Nucleus accumbens (tissue), 56 donors: Measurements from ENCODE around the gene DNTT.

Experiments used
- DNase-seq, 56 donors: peaks; one replicate each; lab custom pipeline; 2025; lab: John Stamatoyannopoulos, UW

The DNTT gene

DNA sequence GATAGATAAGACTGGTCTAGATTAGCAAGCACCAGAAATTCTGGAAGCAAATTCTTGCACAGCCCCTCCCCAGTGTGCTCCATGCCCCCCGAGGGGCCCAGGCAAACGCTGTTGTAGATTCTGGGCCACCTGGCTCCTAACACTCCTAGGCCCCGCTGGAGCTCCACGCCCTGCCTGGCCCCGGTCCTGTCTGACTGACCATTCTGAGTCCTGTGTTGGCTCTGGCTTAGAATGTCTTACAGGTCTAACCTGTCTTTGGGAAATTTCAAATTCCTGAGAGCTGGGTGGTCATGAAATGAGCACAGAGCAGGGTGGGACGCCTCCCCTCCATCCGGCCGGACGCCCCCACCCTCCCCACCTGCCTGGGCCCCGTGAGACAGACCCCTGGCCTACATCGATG, 67.1 kb downstream of the DNTT start:
- no peak for DNase-seq

DNA sequence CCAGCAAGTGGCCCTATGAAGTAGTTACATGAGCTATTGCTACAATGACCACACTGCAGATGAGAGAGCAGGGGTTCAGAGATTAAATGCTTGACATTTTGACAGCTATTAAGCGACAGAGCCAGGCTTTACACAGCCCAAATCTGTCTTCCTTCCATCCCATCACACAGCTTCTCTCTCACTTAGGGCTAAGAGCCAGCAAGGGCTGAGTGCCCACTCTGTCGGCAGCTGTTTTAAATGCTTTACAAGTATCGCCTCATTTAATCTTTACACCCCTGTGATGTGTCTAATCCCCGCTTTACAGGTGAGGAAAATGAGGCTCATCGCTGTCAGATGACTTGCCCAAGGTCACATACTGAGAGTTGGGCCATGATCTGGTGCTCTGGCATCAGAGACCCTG, 69.8 kb downstream of the DNTT start:
- no peak for DNase-seq

DNA sequence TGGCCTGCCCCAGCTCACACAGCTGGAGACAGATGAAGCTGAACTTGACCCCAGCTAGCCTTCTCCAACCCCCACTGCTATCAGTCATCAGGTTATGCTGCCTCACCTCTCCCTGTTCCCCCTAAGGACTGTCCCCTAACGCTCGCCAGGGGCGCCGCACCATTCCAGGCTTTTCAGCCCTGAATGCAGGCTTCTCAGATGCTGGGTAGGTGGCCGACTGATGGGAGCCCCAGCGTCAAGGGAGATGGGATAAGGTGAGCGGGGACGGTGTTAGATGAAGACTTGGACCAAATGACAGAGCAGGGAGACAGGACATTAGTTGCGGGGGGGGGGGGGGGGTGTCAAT, 70.4 kb downstream of the DNTT start:
- peak in 10 of 56 donors; percentile 20 to 55 (median 39) for DNase-seq

DNA sequence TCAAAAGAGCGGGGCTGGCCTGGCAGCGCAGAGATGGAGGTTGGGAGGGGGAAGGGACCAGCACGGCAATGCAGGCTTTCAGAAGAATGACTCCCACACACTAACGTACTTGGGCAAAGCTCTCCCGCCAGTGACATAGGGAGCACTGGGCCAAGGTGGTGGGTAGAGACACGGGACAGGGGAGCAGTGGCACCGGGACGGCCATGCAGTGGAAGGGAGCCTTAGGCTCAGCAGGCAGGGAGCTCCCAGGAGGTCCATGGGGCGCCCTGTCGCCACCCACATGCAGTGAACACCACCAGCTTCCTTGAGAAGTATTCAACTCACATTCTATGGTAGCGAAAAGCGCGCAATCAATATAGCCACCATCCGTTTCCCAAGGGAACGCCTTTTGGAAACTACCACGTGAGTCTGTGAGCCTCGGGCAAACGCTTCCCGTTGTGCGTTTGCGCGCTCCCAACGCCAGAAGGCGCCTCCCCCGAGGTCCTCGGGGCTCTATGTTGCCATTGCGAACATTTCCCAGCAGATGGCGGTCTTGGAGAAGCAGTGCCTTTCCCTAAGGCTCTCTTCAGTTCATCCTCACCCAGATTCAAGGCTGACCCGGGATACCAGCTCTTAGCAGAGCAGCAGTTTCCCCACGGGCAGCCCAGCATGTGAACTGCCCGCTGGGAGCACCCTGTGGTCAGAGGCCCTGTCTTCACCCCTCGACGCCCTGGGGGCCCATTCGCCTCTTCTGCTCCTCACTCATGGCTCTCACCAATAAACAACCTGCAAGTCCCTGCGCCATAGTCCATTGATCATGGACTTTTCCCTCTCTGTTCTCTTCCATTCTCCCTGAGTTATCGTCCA, 71.0 kb downstream of the DNTT start:
- DNase-seq, result peak; percentile 17 to 96 (median 84)

DNA sequence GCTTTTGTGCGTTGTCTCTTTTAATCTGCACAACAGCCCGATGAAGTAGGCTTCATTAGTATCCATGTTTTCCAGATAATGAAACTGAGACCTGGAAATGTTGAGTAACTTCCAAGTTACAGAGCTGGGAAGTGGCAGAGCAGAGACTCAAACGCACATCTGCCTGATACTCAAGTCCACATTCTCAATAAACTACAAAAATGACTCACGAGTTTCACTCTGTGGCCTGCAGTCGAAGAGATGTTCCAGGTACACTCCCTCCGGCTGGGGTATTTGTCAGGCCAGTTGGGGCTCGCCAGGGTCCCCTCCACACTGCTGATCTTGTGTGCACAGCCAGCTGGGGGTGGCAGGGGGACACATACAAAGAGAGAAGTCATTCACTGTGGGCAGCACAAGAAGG, 72.2 kb downstream of the DNTT start:
- DNase-seq, result no peak

DNA sequence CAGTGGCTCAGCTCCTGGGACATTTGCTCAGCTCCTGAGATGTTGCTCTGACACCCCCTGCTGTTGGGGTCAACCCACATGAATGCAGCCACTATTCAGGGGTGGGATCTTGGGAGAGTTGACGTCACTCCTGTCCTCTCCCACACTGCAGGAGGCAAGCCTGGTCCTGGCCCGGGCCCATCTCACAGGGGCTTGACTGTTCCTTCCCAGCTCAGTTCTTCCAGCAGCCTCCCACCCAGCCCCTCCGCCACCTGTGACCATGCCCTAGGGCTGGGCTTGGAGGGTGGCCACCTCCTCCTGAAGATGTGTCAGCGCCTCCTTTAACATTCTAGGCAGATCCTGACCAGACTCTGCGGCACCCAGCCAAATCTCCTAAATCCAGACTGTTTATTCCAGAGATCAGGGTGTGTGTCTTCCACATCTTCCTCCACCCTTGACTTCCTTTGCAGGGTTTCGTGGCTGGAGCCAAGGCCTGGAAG, 73.6 kb downstream of the DNTT start:
- DNase-seq, result no peak

DNA sequence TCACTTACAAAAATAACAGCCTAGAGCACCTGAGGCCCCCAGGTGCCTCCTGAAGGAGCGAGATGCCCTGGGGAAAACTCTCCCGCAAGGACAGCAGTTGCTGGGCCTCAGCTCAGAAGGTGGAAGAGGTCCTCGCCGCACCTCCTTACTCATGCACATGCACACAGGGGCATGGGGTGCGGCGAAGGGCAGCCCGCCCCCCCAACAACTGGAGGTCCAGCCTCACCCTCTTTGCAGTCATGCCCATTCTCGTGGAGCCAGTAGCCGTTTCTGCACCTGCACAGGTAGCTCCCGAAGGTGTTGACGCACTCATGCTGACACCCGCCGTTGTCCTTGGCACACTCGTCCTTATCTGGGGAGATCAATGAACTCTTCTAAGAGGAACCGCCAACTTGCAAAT, 74.5 kb downstream of the DNTT start:
- no peak for DNase-seq

DNA sequence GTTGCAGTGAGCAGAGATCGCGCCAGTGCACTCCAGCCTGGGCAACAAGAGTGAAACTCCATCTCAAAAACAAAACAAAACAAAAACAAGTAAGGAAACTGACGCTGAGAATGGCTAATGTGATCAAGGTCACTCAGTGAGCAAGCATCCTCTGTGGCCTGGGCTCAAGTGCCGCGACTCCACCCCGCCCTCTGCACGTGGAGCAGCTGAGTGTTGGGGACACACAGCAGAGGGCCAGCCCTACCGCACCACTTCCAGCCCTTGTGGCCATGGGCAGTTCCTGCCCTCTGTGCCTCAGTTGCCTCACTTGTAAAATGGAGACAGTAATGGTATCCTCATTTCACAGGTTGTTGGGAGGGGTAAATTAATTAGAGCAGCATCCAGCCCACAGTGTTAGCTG, 75.5 kb downstream of the DNTT start:
- DNase-seq, result no peak

DNA sequence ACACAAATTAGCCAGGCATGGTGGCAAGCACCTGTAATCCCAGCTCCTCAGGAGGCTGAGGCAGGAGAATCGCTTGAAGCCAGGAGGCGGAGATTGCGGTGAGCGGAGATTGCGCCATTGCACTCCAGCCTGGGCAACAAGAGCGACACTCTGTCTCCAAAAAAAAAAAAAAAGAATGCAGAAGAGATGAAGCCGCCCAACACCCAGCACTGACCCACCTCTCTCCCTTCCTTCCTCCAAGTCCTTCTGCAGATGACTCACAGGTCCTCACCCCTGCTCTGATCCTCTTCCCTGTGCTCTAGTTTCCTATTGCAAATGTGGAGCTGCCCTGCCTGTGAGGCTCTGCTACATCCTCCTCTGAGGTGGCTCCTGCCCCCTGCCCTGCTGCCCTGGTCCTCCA, 76.6 kb downstream of the DNTT start:
- no peak for DNase-seq

DNA sequence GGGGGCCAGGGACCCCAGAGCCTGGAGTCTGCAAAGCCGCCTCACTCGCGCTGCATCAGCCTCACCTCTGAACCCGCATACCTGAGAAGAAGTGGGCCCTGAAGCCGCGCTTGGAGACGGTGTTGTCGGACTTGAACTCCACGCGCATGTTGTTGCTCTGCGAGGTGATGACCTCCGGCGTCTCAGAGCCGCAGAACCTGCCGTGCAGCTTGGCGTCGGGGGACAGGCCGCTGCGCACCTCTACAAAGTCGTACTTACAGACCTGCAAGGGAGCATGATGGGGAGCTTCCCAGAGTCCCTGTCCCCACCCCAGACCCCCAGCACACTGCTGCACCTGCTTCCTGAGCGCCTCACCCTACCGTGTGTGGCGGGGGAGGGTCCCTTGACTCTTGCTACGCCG, 80.3 kb downstream of the DNTT start:
- no peak for DNase-seq

DNA sequence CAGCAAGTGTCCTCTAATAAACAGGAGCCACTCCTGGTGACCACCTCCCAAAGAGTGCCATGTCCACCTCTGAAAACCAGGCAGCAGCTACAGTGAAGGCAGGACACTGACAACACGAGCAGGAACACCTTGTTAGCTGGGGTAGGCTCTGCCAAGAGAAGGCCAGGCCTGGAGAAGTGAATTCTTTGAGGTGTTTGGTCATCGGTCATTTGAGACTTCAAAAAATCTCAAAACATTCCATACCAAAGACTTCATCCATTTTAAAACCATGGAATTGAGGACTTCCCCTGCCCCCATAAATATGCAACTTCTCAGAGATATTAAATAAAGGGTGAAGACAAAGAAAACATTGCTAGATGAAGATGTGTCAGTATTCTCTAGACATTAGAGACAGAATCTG, 82.9 kb downstream of the DNTT start:
- no peak for DNase-seq

DNA sequence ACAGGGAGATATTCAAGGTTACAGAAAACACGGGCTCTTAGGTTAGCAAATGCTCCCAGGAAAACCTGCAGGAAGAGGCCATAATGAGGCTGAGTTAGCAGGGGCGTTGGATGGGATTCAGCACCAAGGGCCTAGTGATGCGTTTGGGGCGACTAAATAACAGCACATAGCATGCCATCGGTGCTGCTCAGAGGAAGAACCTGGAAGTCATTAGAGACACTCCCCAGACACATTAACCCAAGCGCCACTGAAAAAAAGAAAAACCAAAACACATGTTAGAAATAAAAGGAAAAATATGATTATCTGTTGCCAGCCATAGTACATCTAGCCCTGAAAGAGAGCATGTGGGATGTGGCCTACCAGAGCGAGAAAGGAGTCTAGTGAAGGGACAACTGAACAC, 83.4 kb downstream of the DNTT start:
- no peak for DNase-seq
